ENCODE measurements around the gene BRIP1. TPM values are rescaled to one million over a fixed set of nuclear protein-coding genes. Genes with fewer than 3 reads are reported as not detected.

The BRIP1 gene
- total RNA-seq, 1 experiment from 2014 or later, result 20.2 TPM

GRCh38 chr17:61759362-61759761 is 104.0 kb downstream of the BRIP1 start:
- H3K23ac ChIP-seq (ENCODE audit: insufficient read length, low read depth, low read length), result no peak overlapping the region

More at GRCh38 chr17:61759362-61759761, 104.0 kb downstream of the BRIP1 start:
- H3K14ac ChIP-seq (ENCODE audit: insufficient read depth, low read length), result no peak overlapping the region
- peaks cover 28 to 53% (median 43%) of the 10 kb centered on the region in 3 experiments for H3K36me3 Mint-ChIP-seq (ENCODE audit: insufficient read depth in 1 of 3, low read depth in 3 of 3)
- no peak overlapping the region for H3K4ac ChIP-seq (ENCODE audit: low read depth, low read length)
- H3K27ac Mint-ChIP-seq, result no peak overlapping the region
- H3K9me3 Mint-ChIP-seq, result peaks cover 0 to 9% of the 10 kb centered on the region in 2 experiments; a peak in 3 of 5 replicates
- H2BK20ac ChIP-seq (ENCODE audit: low read depth, low read length, poor library complexity, severe bottlenecking), result no peak overlapping the region
- no peak overlapping the region for H3K9ac ChIP-seq (ENCODE audit: extremely low read depth, insufficient read length, low read length)
- no peak overlapping the region for H3K4me3 Mint-ChIP-seq
- peaks cover 4 to 5% of the 10 kb centered on the region in 2 experiments for H3K4me1 Mint-ChIP-seq
- H4K5ac ChIP-seq (ENCODE audit: insufficient read length, low read depth, low read length), result no peak overlapping the region
- no peak overlapping the region for H3K56ac ChIP-seq (ENCODE audit: insufficient read length, low read depth, low read length)
- H2BK15ac ChIP-seq (ENCODE audit: low read depth, low read length), result no peak overlapping the region
- DNase-seq, result no peak
- H3K9me3 ChIP-seq (ENCODE audit: control insufficient read depth, low read depth, low read length), result no peaks in the 10 kb centered on the region
- no peaks in the 10 kb centered on the region for H3K4me1 ChIP-seq (ENCODE audit: insufficient read depth, low read length)
- H2BK5ac ChIP-seq (ENCODE audit: insufficient read length, low read length), result no peak overlapping the region
- no peak overlapping the region for H3T11ph ChIP-seq (ENCODE audit: low read length)
- no peaks in the 10 kb centered on the region; the same call in 1 of the 2 replicates for H3K27me3 Mint-ChIP-seq (ENCODE audit: low read depth)
- H2BK12ac ChIP-seq (ENCODE audit: insufficient read length, low read depth, low read length), result no peak overlapping the region
- H4K91ac ChIP-seq (ENCODE audit: insufficient read length, low read depth, low read length), result no peak overlapping the region
- no peak overlapping the region for H4K8ac ChIP-seq (replicated peaks; ENCODE audit: insufficient read length, low read depth, low read length)
- no peak for TF ChIP-seq CTCF (conservative IDR thresholded peaks at IDR 0.05)
- no peak overlapping the region for H2AK5ac ChIP-seq (ENCODE audit: insufficient read length, low read length)
- H3K23me2 ChIP-seq (ENCODE audit: insufficient read length, low read depth, low read length, poor library complexity, severe bottlenecking), result no peaks in the 10 kb centered on the region
- H3K27ac ChIP-seq (ENCODE audit: insufficient read length, low read depth, low read length), result no peak overlapping the region
- WGBS (ENCODE audit: extremely low coverage, insufficient read length, low lambda C conversion rate), result no CpG with 5 or more reads among the region's 1 CpG
- H4K20me1 ChIP-seq (ENCODE audit: control insufficient read depth, insufficient read depth, insufficient read length), result no peaks in the 10 kb centered on the region
- no peak overlapping the region for H2AFZ ChIP-seq (ENCODE audit: low read length)
- no peaks in the 10 kb centered on the region for H3K79me2 ChIP-seq (ENCODE audit: insufficient read depth, low read length)
- H3K18ac ChIP-seq (ENCODE audit: insufficient read length, low read depth, low read length), result no peak overlapping the region
- H2BK120ac ChIP-seq (ENCODE audit: low read depth, low read length, poor library complexity, severe bottlenecking), result no peak overlapping the region
- no peaks in the 10 kb centered on the region for H3K79me1 ChIP-seq (ENCODE audit: insufficient read depth, low read depth, low read length, poor library complexity, severe bottlenecking)
- no peaks in the 10 kb centered on the region for H3K27me3 ChIP-seq (ENCODE audit: insufficient read depth, low read length)
- H3K4me2 ChIP-seq (ENCODE audit: insufficient read depth, insufficient read length, low read length), result no peak overlapping the region
